Tibial artery (tissue), 4 donors: Measurements from ENCODE around the gene MCF2L2.
"Not testable (repeated sequence)": the region's sequence is repeated elsewhere in the genome, so short reads cannot be mapped to it uniquely, and the experiment has no call there.

Experiments used
- DNase-seq, 2 donors: peaks; one replicate each; pipeline ENCODE4 v3.0.0-alpha.2; 2019
- H3K27ac ChIP-seq, 2 donors: fragments of 200-600 bp; sonication (generic) in 1 of 2; 1 replicate in 1 of 2; 2 replicates in 1 of 2; pipeline ENCODE4 v1.5.1; 2018 to 2019; ENCODE audit warnings: mild to moderate bottlenecking in 1 of 2
- H3K27me3 ChIP-seq, 2 donors: fragments of 200-600 bp; sonication (generic) in 1 of 2; one replicate each; pipeline versions ENCODE4 v1.5.1 to v1.6.0; 2016 to 2019
- H3K36me3 ChIP-seq, 3 donors: fragments of 200-600 bp; sonication (generic) in 2 of 3; one replicate each; pipeline ENCODE4 v1.5.1; 2016 to 2019; ENCODE audit warnings: mild to moderate bottlenecking in 2 of 3
- H3K4me1 ChIP-seq, 4 donors: fragments of 200-600 bp; sonication (generic) in 2 of 4; 1 replicate in 3 of 4; 2 replicates in 1 of 4; pipeline ENCODE4 v1.5.1; 2016 to 2019
- H3K4me3 ChIP-seq, 2 donors: fragments of 200-600 bp; sonication (generic) in 1 of 2; 1 replicate in 1 of 2; 2 replicates in 1 of 2; pipeline ENCODE4 v1.5.1; 2018 to 2019; ENCODE audit warnings: mild to moderate bottlenecking in 2 of 2
- H3K9me3 ChIP-seq, 3 donors: fragments of 200-600 bp; sonication (generic) in 1 of 3; one replicate each; pipeline ENCODE4 v1.5.1; 2016 to 2019
- intact Hi-C: fragments of 100-400 bp; cut with DNase I; formaldehyde crosslinking; loops from one replicate; pipeline ENCODE4 v1.15.0; 2023; ENCODE audit warnings: low total_unique reads
- TF ChIP-seq, protein P1 (sequence below), 2 experiments: fragments of 200-600 bp in 1 of 2; fragments of 450-650 bp in 1 of 2; IDR thresholded peaks; one replicate each; pipeline ENCODE4 v1.5.1; 2017 to 2019; ENCODE audit warnings: antibody characterized with exemption in 2 of 2, mild to moderate bottlenecking in 1 of 2, moderate library complexity in 1 of 2

MCF2L2 gene

DNA sequence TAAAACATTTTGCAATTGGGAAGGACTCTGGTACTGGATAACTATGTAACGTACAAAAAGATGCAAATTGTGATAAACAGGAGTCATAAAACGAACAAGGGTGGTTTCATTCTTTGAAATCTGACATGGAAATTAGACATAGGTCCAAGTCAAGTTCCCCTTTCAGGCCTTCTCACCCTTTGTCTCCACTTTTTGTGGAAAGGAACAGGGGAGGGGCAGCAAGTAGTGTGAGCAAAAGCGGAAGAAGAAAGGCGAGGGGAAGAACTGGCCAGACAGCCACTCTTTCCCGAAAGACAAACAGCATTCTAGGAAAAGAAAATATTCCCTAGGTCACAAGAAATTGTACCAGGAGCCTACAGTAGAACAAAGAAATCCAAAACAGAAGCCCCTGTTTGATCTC is 52.6 kb downstream of the MCF2L2 start:
- Histone ChIP-seq H3K27me3 (peaks cover 0 to 9% of the 10 kb centered on the region in 2 donors), H3K27ac (no peak overlapping the region), H3K4me3 (no peak overlapping the region), H3K4me1 (no peaks in the 10 kb centered on the region), H3K36me3 (no peaks in the 10 kb centered on the region), H3K9me3 (no peaks in the 10 kb centered on the region)
- TF ChIP-seq, protein P1, sequence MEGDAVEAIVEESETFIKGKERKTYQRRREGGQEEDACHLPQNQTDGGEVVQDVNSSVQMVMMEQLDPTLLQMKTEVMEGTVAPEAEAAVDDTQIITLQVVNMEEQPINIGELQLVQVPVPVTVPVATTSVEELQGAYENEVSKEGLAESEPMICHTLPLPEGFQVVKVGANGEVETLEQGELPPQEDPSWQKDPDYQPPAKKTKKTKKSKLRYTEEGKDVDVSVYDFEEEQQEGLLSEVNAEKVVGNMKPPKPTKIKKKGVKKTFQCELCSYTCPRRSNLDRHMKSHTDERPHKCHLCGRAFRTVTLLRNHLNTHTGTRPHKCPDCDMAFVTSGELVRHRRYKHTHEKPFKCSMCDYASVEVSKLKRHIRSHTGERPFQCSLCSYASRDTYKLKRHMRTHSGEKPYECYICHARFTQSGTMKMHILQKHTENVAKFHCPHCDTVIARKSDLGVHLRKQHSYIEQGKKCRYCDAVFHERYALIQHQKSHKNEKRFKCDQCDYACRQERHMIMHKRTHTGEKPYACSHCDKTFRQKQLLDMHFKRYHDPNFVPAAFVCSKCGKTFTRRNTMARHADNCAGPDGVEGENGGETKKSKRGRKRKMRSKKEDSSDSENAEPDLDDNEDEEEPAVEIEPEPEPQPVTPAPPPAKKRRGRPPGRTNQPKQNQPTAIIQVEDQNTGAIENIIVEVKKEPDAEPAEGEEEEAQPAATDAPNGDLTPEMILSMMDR (IDR thresholded peaks at IDR 0.05): no peak
- intact Hi-C loops: no loop called here
- no peak for DNase-seq

- H3K27me3 ChIP-seq: peaks cover 0 to 9% of the 10 kb centered on the region in 2 donors
- no peak overlapping the region for H3K27ac ChIP-seq
- no peaks in the 10 kb centered on the region for H3K4me1 ChIP-seq
- TF ChIP-seq, protein P1 (IDR thresholded peaks at IDR 0.05): no peak
- H3K36me3 ChIP-seq: no peaks in the 10 kb centered on the region
- no peak for DNase-seq
- no peak overlapping the region for H3K4me3 ChIP-seq
- no peaks in the 10 kb centered on the region for H3K9me3 ChIP-seq
- intact Hi-C loops: no loop called here
Observed at GRCh38 chr3:183375337-183375736, 53.1 kb downstream of the MCF2L2 start.

GRCh38 chr3:183372911-183373310 is 55.5 kb downstream of the MCF2L2 start:
- Histone ChIP-seq H3K27me3 (peaks cover 0 to 9% of the 10 kb centered on the region in 2 donors), H3K4me3 (no peak overlapping the region), H3K36me3 (no peaks in the 10 kb centered on the region), H3K27ac (no peak overlapping the region), H3K9me3 (no peaks in the 10 kb centered on the region), H3K4me1 (no peaks in the 10 kb centered on the region)
- TF ChIP-seq, protein P1 (IDR thresholded peaks at IDR 0.05): no peak
- DNase-seq: no peak
- intact Hi-C loops: no loop called here

GRCh38 chr3:183371600-183371968 is 56.8 kb downstream of the MCF2L2 start:
- DNase-seq, H3K4me3 ChIP-seq, H3K9me3 ChIP-seq, H3K27me3 ChIP-seq, intact Hi-C loops, H3K36me3 ChIP-seq, H3K27ac ChIP-seq, H3K4me1 ChIP-seq: not testable (repeated sequence)

DNA sequence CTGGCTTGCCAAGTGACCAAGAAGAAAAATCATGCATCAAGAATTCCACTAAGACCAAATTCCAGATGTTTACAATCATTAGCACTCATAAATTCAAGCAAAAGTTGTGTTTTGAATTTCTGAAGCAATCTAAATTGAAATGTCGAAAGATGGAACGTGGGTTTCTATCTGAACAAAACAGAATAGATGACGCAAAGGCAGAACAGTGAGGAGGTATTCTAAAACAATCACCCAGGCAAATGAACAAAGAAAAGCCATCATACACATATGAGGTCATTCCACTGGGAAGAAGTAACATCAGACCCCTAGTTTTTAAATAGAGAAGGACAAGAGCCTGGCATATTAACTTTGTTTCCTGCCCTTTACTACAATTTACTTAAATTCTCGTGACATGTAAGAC is 58.0 kb downstream of the MCF2L2 start:
- no peaks in the 10 kb centered on the region for H3K4me1 ChIP-seq
- intact Hi-C loops: no loop called here
- DNase-seq: no peak
- H3K4me3 ChIP-seq: no peak overlapping the region
- no peaks in the 10 kb centered on the region for H3K36me3 ChIP-seq
- no peaks in the 10 kb centered on the region for H3K9me3 ChIP-seq
- H3K27ac ChIP-seq: no peak overlapping the region
- TF ChIP-seq, protein P1 (IDR thresholded peaks at IDR 0.05): no peak
- peaks cover 0 to 9% of the 10 kb centered on the region in 2 donors for H3K27me3 ChIP-seq

DNA sequence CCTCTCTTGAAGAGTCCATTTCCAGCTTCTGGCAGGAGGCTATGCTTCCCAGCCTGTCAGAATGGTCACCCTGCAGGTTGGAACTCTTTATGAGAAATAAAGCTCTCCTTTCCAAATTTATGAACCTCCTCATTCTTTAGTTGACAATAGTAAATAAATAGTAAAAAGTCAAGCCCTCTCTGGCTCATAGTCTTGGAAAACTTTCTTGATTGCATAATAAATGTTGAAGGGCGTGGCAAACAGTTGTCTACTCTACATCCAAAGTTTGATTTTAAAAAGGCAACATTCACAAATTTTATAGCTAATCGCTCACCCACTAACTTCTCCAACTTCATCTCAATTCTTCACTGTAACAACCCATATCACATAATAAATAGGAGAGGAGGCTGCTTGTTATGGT is 58.8 kb downstream of the MCF2L2 start:
- H3K9me3 ChIP-seq: no peaks in the 10 kb centered on the region
- no peak overlapping the region for H3K4me3 ChIP-seq
- TF ChIP-seq, protein P1 (IDR thresholded peaks at IDR 0.05): no peak
- peaks cover 0 to 6% of the 10 kb centered on the region in 2 donors for H3K27me3 ChIP-seq
- no peak for DNase-seq
- no peaks in the 10 kb centered on the region for H3K4me1 ChIP-seq
- no peaks in the 10 kb centered on the region for H3K36me3 ChIP-seq
- no peak overlapping the region for H3K27ac ChIP-seq
- intact Hi-C loops: no loop called here
